Activated CD8-positive, alpha-beta memory T cell treated with anti-CD3 and anti-CD28 coated beads for 48 hours (primary cell): ENCODE data around the gene ALPL.

Experiments used
- DNase-seq, 3 experiments: peaks; one replicate each; pipeline ENCODE4 v3.0.0-alpha.2; 2020; ENCODE audit warnings: low read depth in 2 of 3, low spot score in 2 of 3

Gene ALPL

GRCh38 chr1:21530368-21531016 lies 21.3 kb downstream of the ALPL start:
- DNase-seq, result no peak

DNA sequence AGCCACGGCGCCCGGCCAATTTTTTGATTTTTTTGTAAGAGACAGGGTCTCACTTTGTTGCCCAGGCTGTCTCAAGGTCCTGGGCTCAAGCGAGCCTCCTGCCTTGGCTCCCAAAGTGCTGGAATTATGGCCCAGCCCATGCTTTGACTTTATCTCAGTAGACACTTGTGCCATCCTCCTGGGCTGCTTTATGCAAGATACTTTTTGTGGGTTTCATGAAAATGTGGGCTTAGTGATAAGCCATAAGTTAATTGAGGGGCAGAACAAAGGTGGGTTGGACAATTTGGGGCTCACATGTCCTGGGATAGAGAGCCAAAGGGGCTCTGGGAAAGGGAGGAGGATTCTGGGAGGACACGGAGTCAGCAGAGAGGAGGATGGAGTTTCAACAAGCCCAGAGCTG lies 22.0 kb downstream of the ALPL start:
- no peak for DNase-seq

GRCh38 chr1:21532496-21532895 lies 23.3 kb downstream of the ALPL start:
- DNase-seq, result no peak

GRCh38 chr1:21532992-21533534 lies 23.8 kb downstream of the ALPL start:
- DNase-seq, result no peak

GRCh38 chr1:21534146-21534545 lies 24.9 kb downstream of the ALPL start:
- no peak for DNase-seq

DNA sequence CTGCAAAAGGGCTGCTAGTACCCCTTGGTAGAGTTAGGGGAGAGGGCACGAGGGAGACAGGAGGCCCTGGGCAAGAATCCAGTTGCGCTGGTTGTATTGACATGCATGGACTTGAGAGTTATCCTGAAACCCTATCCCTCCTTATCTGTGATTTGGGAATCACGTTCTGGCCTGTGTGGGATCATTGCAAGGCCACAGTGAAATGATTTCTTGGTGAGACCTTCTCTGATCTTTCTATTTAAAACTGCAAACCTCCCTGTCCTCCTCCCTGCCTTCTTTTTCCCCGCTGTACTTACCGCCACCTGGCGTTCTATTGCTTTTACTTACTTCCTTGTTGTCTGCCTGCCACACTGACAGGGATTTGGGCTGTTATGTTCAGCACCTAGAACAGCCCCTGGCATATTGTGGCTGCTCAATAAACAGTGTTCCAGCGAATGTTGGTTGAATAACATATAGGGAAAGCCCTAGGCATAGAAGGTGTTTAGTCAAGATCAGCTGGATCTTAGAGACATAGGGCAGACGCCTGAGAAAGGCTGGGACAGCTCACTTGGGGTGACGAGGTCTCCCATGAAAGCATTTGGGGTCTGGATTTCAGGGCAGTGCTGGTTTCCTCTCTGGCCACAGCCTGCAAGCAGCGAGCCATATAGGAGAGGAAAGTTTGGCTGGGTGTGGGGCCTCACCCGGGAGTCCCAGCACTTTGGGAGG lies 25.6 kb downstream of the ALPL start:
- DNase-seq, result no peak

GRCh38 chr1:21536218-21536617 lies 27.0 kb downstream of the ALPL start:
- DNase-seq, result no peak

- DNase-seq, result no peak
These were observed 28.3 kb downstream of the ALPL start for GRCh38 chr1:21537511-21537931.

- DNase-seq, result no peak
These were observed 28.9 kb downstream of the ALPL start for GRCh38 chr1:21537932-21538630.

DNA sequence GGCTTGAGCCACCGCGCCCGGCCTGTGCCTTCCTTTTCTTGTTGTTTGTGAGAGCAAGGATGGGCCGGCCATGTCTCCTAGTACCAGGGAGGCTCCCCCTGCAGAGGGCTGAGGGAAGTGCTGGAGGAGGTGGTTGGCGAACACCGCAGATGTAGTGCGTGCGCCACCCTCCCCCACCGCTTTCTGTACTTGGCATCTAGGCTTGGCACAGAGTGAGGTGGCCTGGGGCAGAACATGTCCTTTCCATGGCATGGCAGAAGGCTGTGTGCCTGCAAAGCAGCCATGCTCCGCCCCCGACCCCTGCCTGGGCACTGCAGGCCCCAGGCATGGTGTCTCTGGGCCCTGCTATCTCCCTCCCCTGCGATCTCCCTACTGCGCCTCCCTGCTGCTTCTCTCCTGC lies 30.7 kb downstream of the ALPL start:
- no peak for DNase-seq

- no peak for DNase-seq
These were observed 32.1 kb downstream of the ALPL start for GRCh38 chr1:21541329-21541728.

- no peak for DNase-seq
These were observed 32.6 kb downstream of the ALPL start for GRCh38 chr1:21541835-21542234.

DNA sequence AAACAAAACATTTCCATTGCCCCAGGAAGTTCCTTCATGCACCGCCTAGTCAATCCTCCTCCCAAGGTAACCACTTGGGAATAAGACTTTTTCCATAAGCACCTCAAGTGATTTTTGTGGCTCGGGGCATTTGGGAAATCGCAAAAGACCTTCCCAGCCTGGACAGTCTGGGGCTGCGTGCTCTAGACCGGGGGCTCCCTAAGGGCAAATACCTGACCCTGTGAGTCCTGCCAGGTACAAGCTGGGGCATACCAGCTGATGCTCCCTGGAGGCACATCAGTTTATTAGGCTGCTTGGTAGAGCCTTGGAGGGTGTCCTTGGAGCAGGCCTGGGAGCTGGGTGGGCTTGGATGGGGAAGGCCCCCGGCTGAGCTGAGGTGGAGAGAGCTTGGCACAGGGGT lies 34.4 kb downstream of the ALPL start:
- no peak for DNase-seq

GRCh38 chr1:21544095-21544494 lies 34.9 kb downstream of the ALPL start:
- DNase-seq, result no peak

DNA sequence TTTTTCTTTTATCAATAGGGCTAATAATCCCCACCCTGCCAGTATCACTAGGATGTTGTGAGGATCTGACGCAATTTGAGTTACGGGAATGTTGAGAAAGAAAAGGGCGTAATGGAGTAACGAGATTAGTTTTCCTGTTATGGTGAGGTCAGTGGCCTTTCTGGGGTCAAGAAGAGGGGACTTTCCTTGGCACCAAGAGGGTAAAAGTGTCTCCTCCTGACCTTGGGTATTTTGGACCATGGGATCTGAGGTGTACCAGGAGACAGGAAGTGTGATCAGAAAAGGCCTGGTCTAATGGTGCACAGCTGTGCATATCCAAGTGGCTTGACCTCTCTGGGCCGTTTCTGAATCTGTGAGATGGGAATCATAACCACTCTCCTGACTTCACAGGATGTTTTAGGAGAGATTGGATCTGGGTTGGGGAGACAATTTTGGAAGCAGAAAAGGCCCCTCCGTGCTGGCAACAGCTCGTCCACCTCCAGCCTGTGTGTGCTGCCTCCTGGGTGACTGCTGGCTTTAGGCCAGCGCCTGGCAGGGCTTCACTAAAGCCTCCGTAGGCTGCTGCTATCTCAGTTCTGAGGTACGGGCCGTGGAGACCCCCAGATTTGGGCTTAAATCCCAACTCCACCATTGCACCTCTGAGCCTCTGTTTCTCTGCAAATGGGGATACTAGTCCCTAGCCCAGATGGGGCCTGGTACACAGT lies 37.1 kb downstream of the ALPL start:
- DNase-seq, result no peak

- no peak for DNase-seq
These were observed 38.7 kb downstream of the ALPL start for GRCh38 chr1:21547876-21548275.

DNA sequence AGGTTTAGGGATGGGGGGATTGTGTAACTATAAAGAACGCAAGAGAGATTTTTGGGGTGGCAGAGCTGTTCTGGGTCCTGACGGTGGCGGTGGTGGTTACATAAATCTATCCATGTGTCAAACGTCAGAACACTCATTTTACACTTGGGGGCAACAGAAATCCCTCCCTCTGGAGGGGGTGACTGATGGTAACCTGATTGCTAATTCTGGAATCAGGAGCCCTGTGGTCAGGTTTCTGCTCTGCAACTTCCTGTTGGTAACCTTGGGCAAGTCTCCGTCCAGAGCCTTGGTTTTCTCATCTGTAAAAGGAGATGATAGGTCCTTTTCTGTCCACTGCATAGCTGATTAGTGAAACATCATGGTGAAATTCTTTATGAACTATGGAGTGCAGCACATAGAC lies 40.9 kb downstream of the ALPL start:
- no peak for DNase-seq

GRCh38 chr1:21550866-21551475 lies 41.7 kb downstream of the ALPL start:
- no peak for DNase-seq

- DNase-seq, result no peak
These were observed 43.5 kb downstream of the ALPL start for GRCh38 chr1:21552715-21553114.

DNA sequence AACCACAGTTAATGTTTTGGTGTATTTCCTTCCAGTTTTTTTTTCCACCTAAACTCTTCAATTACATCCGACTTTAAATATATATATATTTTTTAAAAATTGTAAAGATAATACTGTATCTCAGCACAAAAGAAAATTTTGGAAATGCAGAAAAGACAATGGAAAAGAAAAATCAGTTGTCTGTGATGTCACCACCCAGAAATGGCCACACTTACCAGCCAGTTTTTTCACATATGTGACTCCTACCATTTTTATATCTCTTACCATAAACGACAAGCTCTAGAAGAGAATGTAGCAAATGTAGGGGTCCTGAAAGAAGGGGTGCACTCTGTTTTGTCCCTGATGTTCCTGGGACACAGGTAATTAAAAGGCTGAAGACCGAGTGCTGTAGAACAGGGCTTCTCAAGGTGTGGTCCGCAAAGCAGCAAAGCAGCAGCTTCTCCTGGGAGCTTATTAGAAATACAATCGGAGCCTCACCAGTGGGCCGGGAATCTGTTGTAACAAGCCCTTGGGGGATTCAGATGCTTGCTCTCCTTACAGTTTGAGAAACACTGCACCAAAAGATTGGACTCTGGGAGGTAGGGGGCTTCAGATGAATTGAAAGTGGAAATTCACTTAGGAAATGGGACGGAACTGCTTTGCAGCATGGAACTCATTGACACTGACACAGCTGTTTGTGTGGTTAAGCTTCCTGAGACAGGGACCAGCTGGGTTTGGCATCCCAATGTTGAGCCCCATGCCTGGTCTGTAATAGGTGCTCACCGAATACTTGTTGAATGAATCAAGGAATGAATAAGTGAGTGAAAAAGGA lies 44.1 kb downstream of the ALPL start:
- no peak for DNase-seq
